Ascending aorta (tissue), 2 donors: ENCODE measurements around the gene ATP5PF. TPM values are rescaled to one million over a fixed set of nuclear protein-coding genes. Genes with fewer than 3 reads are reported as not detected.
A peak's percentile ranks its signal among the peaks of the same experiment; 100 is the strongest.
"Not testable (repeated sequence)": the region's sequence is repeated elsewhere in the genome, so short reads cannot be mapped to it uniquely, and the experiment has no call there.

Source experiments
- DNase-seq, 2 donors: peaks; one replicate each; pipeline ENCODE4 v3.0.0-alpha.2; 2019; ENCODE audit warnings: low spot score in 2 of 2
- H3K27ac ChIP-seq, 2 donors: fragments of 200-600 bp; sonication (generic); one replicate each; pipeline ENCODE4 v1.5.1; 2016 to 2017; ENCODE audit warnings: mild to moderate bottlenecking in 1 of 2
- H3K27me3 ChIP-seq: fragments of 200-600 bp; sonication (generic); one replicate; pipeline ENCODE4 v1.5.1; 2017
- H3K36me3 ChIP-seq, 2 donors: fragments of 200-600 bp; sonication (generic); one replicate each; pipeline ENCODE4 v1.5.1; 2016
- H3K4me1 ChIP-seq, 2 donors: fragments of 200-600 bp; sonication (generic); one replicate each; pipeline ENCODE4 v1.5.1; 2016 to 2017; ENCODE audit warnings: mild to moderate bottlenecking in 1 of 2
- H3K4me3 ChIP-seq, 2 donors: fragments of 200-600 bp; sonication (generic); one replicate each; pipeline ENCODE4 v1.5.1; 2016 to 2017; ENCODE audit warnings: mild to moderate bottlenecking in 1 of 2
- H3K9me3 ChIP-seq, 2 donors: fragments of 200-600 bp; sonication (generic); one replicate each; pipeline ENCODE4 v1.5.1; 2016
- intact Hi-C: fragments of 100-400 bp; cut with DNase I; formaldehyde crosslinking; loops from one replicate; pipeline ENCODE4 v1.15.1; 2023
- total RNA-seq: library from RNA; depleted of rRNA; stranded (reverse); fragments of >200 nt; gene quantifications from one replicate; pipeline ENCODE4 v1.1.0, GENCODE V29; 2016
- TF ChIP-seq, protein P1 (sequence below), 3 experiments: fragments of 200-600 bp in 2 of 3; fragments of 450-650 bp in 1 of 3; sonication (generic) in 2 of 3; IDR thresholded peaks; one replicate each; pipeline ENCODE4 v1.5.1; 2016 to 2019; ENCODE audit warnings: antibody characterized with exemption in 3 of 3, mild to moderate bottlenecking in 1 of 3, moderate library complexity in 1 of 3

Gene ATP5PF, protein sequence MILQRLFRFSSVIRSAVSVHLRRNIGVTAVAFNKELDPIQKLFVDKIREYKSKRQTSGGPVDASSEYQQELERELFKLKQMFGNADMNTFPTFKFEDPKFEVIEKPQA
- 81.8 TPM for total RNA-seq

- H3K36me3 ChIP-seq = no peaks in the 10 kb centered on the region
- peak; percentile 92 to 99 for DNase-seq
- peak within 1 kb of the TSS; percentile 98 to 99 for H3K27ac ChIP-seq
- TF ChIP-seq, protein P1, sequence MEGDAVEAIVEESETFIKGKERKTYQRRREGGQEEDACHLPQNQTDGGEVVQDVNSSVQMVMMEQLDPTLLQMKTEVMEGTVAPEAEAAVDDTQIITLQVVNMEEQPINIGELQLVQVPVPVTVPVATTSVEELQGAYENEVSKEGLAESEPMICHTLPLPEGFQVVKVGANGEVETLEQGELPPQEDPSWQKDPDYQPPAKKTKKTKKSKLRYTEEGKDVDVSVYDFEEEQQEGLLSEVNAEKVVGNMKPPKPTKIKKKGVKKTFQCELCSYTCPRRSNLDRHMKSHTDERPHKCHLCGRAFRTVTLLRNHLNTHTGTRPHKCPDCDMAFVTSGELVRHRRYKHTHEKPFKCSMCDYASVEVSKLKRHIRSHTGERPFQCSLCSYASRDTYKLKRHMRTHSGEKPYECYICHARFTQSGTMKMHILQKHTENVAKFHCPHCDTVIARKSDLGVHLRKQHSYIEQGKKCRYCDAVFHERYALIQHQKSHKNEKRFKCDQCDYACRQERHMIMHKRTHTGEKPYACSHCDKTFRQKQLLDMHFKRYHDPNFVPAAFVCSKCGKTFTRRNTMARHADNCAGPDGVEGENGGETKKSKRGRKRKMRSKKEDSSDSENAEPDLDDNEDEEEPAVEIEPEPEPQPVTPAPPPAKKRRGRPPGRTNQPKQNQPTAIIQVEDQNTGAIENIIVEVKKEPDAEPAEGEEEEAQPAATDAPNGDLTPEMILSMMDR (IDR thresholded peaks at IDR 0.05) = peak in 1 of 3 experiments; percentile 12
- intact Hi-C loops = loop anchor here (2.0 to 10.0 kb wide), 4 partner anchors 130 to 1110 kb away; partner anchors contain the start of genes ADAMTS1, APP and MRPL39
- no peaks in the 10 kb centered on the region for H3K27me3 ChIP-seq
- peaks cover 0 to 24% of the 10 kb centered on the region in 2 donors for H3K4me1 ChIP-seq
- H3K4me3 ChIP-seq = peak within 1 kb of the TSS; percentile 82 to 85
- no peaks in the 10 kb centered on the region for H3K9me3 ChIP-seq
These were observed at the start of gene ATP5PF, which contains the start of gene GABPA for GRCh38 chr21:25734904-25735645. ATP5PF (minus strand) TSS chr21:25734904; CDS start chr21:25729794, 5,110 bp downstream. GABPA (plus strand) TSS chr21:25734972; CDS start chr21:25741599, 6,627 bp downstream.

GRCh38 chr21:25778126-25778875 lies 43.6 kb upstream of the ATP5PF start:
- H3K4me3 ChIP-seq, H3K27ac ChIP-seq, H3K4me1 ChIP-seq, H3K27me3 ChIP-seq, intact Hi-C loops, H3K9me3 ChIP-seq, H3K36me3 ChIP-seq, DNase-seq: not testable (repeated sequence)

GRCh38 chr21:25776440-25776839 lies 41.7 kb upstream of the ATP5PF start:
- TF ChIP-seq, protein P1 (IDR thresholded peaks at IDR 0.05) = no peak
- H3K4me1 ChIP-seq = no peaks in the 10 kb centered on the region
- DNase-seq = no peak
- intact Hi-C loops = no loop called here
- H3K36me3 ChIP-seq = no peaks in the 10 kb centered on the region
- no peak overlapping the region for H3K27ac ChIP-seq
- no peaks in the 10 kb centered on the region for H3K9me3 ChIP-seq
- no peak overlapping the region for H3K4me3 ChIP-seq
- H3K27me3 ChIP-seq = no peaks in the 10 kb centered on the region

GRCh38 chr21:25772686-25773085 lies 38.0 kb upstream of the ATP5PF start:
- TF ChIP-seq, protein P1 (IDR thresholded peaks at IDR 0.05) = no peak
- Histone ChIP-seq H3K36me3 (no peaks in the 10 kb centered on the region), H3K4me1 (no peaks in the 10 kb centered on the region), H3K9me3 (no peaks in the 10 kb centered on the region), H3K27me3 (no peaks in the 10 kb centered on the region), H3K4me3 (no peak overlapping the region), H3K27ac (no peak overlapping the region)
- no peak for DNase-seq
- intact Hi-C loops = no loop called here

DNA sequence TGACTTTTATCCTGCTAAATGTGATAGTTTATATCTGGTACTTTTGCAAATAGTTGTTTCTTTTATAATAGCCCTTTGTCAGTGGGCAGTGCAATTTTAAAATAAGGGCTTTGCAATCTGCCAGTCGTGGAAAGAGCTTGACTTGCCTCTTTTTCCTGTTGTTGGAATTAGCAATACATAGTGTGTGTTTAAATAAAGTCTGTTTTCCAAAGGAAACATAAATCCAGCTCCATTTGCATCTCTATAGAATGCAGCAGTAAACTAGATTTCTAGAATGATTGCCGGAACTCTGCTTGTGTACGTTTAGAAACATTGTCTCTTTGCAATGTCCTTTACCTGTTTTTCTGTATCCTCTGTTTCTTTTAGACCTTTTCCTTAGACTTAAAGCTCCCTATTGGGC lies 33.2 kb upstream of the ATP5PF start:
- no peak overlapping the region for H3K27ac ChIP-seq
- DNase-seq = no peak
- TF ChIP-seq, protein P1 (IDR thresholded peaks at IDR 0.05) = no peak
- H3K36me3 ChIP-seq = peaks cover 8 to 34% of the 10 kb centered on the region in 2 donors
- H3K27me3 ChIP-seq = no peaks in the 10 kb centered on the region
- no peaks in the 10 kb centered on the region for H3K9me3 ChIP-seq
- no peaks in the 10 kb centered on the region for H3K4me1 ChIP-seq
- H3K4me3 ChIP-seq = no peak overlapping the region
- intact Hi-C loops = no loop called here

DNA sequence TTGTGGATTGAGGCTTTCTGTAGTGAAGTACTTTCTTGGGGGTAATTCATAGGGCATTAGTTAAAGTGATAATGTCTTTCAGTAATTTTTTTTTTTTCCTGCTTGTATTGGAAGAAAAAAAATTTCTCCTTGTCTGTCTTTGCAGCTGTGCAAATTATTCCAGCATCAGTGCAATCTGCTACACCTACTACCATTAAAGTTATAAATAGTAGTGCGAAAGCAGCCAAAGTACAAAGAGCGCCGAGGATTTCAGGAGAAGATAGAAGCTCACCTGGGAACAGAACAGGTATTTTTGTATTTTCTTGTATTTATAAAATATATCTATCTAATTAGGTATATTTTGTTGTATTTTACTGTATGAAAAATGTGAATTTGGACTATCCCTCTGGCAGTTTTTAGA lies 29.4 kb upstream of the ATP5PF start:
- no peak for DNase-seq
- intact Hi-C loops = no loop called here
- H3K27ac ChIP-seq = no peak overlapping the region
- no peaks in the 10 kb centered on the region for H3K9me3 ChIP-seq
- peaks cover 25 to 62% of the 10 kb centered on the region in 2 donors for H3K36me3 ChIP-seq
- no peak overlapping the region for H3K4me3 ChIP-seq
- H3K4me1 ChIP-seq = no peaks in the 10 kb centered on the region
- TF ChIP-seq, protein P1 (IDR thresholded peaks at IDR 0.05) = no peak
- no peaks in the 10 kb centered on the region for H3K27me3 ChIP-seq
